AG04449 (cell line): ENCODE results near the gene HPSE2.

Source experiments
- CTCF ChIA-PET: fragments of 350-600 bp; formaldehyde crosslinking; extraction: SDS; loops from one replicate; lab custom pipeline; 2021; ENCODE audit warnings: antibody characterized with exemption; lab: Yijun Ruan, JAX
- POLR2A ChIA-PET: fragments of 400-600, 350-600 bp; formaldehyde crosslinking; extraction: SDS; loops from one replicate; lab custom pipeline; 2020; ENCODE audit warnings: antibody characterized with exemption, inconsistent platforms; lab: Yijun Ruan, JAX
- DNase-seq: peaks from one replicate; pipeline ENCODE4 v3.0.0-alpha.2; 2010; ENCODE audit warnings: low read depth, low spot score
- H3K4me3 ChIP-seq: 2 replicates; pipeline ENCODE4 v1.5.1; 2011; ENCODE audit warnings: low read depth, mild to moderate bottlenecking, control low read depth, low read length
- CTCF ChIP-seq: IDR thresholded peaks from one replicate; pipeline ENCODE4 v1.5.1; 2011; ENCODE audit warnings: mild to moderate bottlenecking, moderate library complexity, low read length, control low read depth, inconsistent platforms; ENCODE audit not compliant: insufficient read depth; ENCODE audit errors: missing control alignments

Gene HPSE2

GRCh38 chr10:98533746-98534445 lies 701.8 kb downstream of the HPSE2 start:
- no peak overlapping the region for H3K4me3 ChIP-seq
- no peak for DNase-seq
- TF ChIP-seq CTCF, result no peak
- ChIA-PET CTCF (no interaction called here), POLR2A (no interaction called here)

DNA sequence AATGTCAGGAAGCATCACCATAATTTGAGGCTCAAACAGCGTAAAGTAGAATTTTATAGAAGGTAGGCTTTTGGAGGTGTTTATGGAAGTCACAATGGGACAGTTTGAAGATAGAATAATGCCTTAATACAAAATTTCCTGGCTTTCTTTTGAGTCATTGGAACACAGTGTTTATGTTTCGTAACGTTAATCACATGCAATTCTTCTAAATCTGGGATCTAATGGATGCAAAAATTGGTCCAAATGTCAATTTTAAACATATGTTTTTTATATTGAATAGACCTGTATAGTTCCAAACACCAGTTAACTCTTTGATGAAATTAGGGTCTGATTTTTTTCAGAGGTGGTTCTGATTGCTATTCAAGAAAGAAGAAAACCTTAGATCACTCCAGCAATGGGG lies 702.4 kb downstream of the HPSE2 start:
- no peak for TF ChIP-seq CTCF
- no peak for DNase-seq
- H3K4me3 ChIP-seq, result no peak overlapping the region
- POLR2A ChIA-PET, result no interaction called here
- CTCF ChIA-PET, result no interaction called here

DNA sequence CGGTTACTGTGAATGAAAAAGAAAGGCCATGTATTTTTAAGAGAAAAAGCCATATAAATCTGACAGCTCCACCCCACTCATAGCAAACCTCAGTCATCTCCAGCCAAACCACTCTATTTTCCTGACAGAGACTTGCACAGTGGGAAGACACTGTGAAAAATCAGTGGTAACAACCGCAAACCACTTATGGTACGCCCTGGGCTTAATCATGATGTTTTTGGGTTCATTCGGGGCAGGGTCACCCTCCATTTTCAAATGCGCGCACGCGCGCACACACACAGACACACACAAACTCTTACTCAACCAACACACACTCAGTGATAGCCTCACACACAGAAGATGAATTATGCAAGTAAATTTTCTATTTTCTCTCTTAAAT lies 706.9 kb downstream of the HPSE2 start:
- CTCF ChIA-PET, result no interaction called here
- no peak for TF ChIP-seq CTCF
- no peak overlapping the region for H3K4me3 ChIP-seq
- POLR2A ChIA-PET, result no interaction called here
- no peak for DNase-seq

DNA sequence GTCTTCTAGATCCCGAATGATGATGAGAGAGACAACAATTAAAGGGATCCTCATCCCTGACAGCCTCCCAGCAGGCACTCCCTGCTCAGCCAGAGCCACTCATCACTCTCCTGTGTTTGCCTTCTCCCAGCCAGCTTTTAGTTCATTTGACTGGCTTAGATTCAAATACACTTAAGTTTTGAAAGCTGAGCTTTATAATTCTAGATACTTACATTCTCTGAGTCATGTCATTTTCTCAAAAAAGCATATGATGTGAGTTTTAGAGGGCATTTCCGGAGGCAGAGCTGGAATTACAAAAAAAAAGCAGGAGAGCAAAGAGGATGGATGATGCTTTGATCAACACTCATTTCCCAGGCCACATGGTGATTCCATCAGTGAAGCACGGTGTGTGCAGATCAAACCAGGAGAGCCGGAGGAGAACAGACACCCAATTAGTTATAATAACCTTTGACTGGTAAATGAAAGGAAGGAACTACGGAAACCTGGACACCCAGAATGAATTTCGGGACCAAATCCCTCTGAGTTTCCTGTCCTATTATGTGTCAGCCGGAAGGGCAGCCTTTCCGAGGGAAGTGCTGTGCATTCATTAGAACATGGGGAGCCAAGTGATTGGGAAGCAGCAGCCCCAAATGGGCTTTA lies 707.4 kb downstream of the HPSE2 start:
- H3K4me3 ChIP-seq, result no peak overlapping the region
- no peak for TF ChIP-seq CTCF
- CTCF ChIA-PET, result interaction anchor here (1.1 kb wide), 1 partner anchor 9 kb away, joined by 3 read pairs; no protein-coding TSS in a partner anchor
- DNase-seq, result no peak
- POLR2A ChIA-PET, result no interaction called here

DNA sequence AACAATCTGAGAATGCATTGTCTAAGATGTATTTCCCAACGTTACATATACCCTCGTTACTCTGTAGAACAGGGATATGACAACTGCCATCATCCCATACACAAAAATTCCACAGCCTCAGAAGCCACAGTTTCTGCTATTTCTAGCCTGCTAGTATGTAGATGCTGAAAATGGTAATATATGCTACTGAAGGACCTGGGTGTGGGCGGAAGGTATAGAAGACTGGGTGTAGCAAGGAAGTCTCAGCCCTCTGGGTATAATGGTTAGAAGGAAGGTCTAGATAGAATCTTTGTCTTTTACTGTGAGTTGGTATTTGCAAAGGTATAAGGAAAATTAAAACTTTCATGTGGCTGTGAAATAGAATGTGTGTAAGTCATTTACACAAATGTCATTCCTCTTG lies 709.7 kb downstream of the HPSE2 start:
- no peak for DNase-seq
- H3K4me3 ChIP-seq, result no peak overlapping the region
- CTCF ChIA-PET, result no interaction called here
- no peak for TF ChIP-seq CTCF
- POLR2A ChIA-PET, result no interaction called here

GRCh38 chr10:98524124-98524523 lies 711.5 kb downstream of the HPSE2 start:
- POLR2A ChIA-PET, result no interaction called here
- TF ChIP-seq CTCF, result no peak
- CTCF ChIA-PET, result no interaction called here

More at GRCh38 chr10:98524124-98524523, 711.5 kb downstream of the HPSE2 start:
- H3K4me3 ChIP-seq, result no peak overlapping the region
- DNase-seq, result no peak
